Epithelial cell of proximal tubule (primary cell): Measurements from ENCODE around the gene FOXP4. TPM values are rescaled to one million over a fixed set of nuclear protein-coding genes. Genes with fewer than 3 reads are reported as not detected.

Experiments
- DNase-seq: peaks from one replicate; pipeline ENCODE4 v3.0.0-alpha.2; 2011; ENCODE audit warnings: low read depth
- H3K4me3 ChIP-seq: 2 replicates; pipeline ENCODE4 v1.5.1; 2011; ENCODE audit warnings: low read depth, mild to moderate bottlenecking, low read length
- total RNA-seq: library from RNA; depleted of rRNA; stranded (reverse); fragments of >200 nt; gene quantifications from 2 replicates; pipeline ENCODE4 v1.2.3, GENCODE V29; 2015
- TF ChIP-seq, protein P1 (sequence below): conservative IDR thresholded peaks from 2 replicates; pipeline ENCODE4 v1.5.1; 2012; ENCODE audit warnings: low read depth, mild to moderate bottlenecking, low read length

The FOXP4 gene
- total RNA-seq, 1 donor from 2014 or later: 7.5 TPM

DNA sequence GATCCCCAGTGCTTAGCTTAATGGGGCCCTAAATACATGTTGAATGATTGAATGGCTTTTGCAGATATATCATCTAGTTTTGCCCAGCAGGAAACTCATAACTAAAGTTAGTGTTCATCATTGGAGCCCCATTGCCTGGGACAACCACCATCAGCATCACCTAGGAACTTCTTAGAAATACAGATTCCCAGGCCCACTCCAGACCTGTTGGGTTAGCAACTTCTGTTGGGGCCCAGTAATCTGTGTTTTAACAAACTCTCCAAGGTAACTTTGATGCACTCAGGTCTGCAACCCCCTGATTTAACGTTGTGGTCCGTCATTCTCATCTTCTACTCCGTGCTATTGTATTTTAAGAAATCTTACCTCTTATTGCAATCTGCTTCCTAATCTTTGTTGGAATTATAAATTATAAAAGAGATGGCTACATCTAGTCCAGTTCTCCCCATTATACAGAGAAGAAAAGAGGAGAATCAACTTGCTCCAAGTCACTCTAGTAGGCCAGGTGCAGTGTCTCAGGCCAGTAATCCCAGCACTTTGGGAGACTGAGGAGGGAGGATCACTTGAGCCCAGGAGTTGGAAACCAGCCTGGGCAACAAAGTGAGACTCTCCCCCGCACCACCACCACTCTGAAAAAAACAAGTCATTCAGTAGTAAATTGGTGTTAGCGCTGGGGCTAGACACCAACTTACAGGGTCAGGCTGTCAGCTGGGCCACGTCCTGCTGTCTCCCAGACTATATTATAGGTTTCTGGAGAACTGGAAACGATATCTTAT, 13.7 kb downstream of the FOXP4 start:
- TF ChIP-seq, protein P1, sequence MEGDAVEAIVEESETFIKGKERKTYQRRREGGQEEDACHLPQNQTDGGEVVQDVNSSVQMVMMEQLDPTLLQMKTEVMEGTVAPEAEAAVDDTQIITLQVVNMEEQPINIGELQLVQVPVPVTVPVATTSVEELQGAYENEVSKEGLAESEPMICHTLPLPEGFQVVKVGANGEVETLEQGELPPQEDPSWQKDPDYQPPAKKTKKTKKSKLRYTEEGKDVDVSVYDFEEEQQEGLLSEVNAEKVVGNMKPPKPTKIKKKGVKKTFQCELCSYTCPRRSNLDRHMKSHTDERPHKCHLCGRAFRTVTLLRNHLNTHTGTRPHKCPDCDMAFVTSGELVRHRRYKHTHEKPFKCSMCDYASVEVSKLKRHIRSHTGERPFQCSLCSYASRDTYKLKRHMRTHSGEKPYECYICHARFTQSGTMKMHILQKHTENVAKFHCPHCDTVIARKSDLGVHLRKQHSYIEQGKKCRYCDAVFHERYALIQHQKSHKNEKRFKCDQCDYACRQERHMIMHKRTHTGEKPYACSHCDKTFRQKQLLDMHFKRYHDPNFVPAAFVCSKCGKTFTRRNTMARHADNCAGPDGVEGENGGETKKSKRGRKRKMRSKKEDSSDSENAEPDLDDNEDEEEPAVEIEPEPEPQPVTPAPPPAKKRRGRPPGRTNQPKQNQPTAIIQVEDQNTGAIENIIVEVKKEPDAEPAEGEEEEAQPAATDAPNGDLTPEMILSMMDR: no peak
- H3K4me3 ChIP-seq: no peak overlapping the region
- DNase-seq: no peak

DNA sequence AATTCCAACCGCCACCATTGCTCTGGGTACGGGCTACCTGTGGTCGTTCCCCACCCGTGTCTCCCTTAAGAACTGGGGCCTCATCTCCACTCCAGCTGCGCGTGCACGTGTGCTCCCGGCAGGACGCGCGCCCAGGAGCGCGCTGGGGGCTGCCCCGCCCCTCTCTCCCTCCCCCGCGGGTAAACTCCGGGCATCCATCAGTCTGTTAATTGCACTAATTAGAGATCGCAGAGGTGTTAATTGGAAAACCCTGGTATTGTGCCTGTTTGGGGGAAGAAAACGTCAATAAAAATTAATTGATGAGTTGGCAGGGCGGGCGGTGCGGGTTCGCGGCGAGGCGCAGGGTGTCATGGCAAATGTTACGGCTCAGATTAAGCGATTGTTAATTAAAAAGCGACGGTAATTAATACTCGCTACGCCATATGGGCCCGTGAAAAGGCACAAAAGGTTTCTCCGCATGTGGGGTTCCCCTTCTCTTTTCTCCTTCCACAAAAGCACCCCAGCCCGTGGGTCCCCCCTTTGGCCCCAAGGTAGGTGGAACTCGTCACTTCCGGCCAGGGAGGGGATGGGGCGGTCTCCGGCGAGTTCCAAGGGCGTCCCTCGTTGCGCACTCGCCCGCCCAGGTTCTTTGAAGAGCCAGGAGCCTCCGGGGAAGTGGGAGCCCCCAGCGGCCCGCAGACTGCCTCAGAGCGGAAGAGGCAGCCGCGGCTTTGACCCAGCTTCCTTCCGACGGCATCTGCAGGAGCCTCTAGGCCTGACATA, 14.4 kb downstream of the FOXP4 start:
- no peak for DNase-seq
- TF ChIP-seq, protein P1: no peak
- no peak overlapping the region for H3K4me3 ChIP-seq

DNA sequence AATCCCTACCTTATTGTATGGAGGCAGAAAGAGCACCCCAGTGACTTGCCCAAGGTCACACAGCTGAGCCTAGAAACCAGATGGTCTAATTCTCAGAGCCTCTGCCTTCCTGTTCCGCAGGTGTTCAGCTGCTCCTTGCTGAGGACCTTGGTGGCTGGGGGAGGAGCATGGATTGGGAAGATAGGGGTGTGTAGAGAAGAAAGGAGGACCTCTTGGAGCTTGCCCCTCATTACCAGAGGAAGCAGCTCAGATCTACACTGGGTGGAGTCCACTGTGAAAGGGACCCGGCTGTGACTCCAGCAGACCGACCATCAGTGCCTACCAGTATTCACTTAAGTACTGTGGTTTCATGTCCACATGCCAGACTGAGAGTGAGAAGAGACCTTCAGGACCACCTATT, 15.2 kb downstream of the FOXP4 start:
- no peak overlapping the region for H3K4me3 ChIP-seq
- no peak for DNase-seq
- TF ChIP-seq, protein P1: no peak

DNA sequence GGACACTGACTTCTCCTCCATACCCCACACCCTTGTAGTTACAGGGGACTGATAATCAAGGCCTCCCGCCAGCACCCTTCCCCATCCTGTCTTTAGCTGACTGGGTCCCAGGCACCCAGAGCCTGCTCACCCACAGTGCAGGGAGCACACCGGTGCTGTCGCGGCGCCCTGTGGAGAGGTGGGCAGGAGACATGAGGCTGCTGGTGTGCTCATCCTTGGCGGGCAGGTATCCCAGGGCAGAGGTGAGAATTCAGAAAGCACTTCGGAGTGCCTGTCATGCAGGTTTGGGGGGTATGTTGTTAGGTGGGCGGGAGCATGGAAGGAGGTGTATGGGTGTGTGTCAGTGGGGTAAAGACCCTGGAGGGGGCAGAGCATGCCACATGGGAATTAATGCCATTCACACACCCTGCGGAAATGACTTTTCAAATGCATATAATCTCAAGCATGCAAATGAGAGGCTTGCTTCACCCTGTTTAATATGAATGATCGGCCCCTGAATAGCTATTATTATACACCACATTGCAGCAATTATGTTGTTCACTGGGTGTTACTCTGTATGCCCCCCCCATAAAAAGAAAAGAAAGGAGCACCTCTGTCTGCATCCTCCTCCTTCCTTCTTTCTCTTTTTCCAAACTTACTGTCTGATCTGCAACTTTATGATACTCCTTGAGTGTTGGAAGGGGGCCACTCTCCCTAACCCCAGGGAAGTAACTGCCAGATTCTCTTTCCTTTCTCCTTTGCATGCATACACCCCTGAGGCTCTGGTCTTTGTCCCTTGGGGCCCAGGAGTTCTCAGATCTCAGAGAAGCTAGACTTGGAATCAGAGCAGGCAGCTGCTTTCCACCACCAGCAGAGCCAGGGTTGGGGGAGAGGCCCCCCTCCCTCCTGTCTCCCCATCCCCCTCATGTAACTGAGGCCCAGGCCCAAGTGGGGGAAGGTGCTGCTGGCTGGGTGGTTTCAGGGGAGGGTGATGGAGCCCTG, 16.0 kb downstream of the FOXP4 start:
- no peak overlapping the region for H3K4me3 ChIP-seq
- TF ChIP-seq, protein P1: no peak
- DNase-seq: no peak

DNA sequence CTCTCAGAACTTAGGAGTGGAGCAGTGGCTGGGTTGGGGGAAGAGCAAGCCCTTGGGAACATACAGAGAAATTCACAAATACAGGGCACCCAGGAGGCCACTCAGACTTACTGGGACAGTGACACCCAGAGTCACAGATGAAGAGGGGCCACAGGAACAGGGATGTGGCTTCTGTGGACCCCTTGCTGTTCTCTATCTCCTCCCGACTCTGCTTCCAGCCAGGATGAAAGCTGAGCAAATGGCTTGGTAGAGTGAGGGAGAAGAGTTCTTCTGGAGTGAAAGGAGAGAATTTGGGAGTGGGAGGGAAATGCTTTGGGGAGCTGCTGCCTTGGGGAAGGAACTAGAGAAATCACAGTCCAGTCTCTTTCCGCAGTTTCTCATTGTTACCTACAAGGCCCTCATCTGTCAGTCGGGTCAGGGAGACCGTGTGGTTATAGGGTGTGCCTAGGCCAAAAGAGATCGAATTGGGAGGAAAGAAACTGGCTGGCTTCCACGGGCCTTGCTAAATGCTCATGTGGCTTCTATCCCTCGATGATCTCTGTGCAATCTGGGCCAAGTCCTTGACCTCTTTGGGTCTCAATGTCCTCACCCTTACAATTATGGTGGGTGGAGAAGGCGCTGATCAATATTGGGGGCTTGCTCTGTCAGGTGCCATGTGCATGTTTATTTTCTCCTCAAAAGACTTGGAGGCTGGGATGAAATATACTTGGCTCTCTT, 17.0 kb downstream of the FOXP4 start:
- TF ChIP-seq, protein P1: no peak
- no peak for DNase-seq
- no peak overlapping the region for H3K4me3 ChIP-seq

DNA sequence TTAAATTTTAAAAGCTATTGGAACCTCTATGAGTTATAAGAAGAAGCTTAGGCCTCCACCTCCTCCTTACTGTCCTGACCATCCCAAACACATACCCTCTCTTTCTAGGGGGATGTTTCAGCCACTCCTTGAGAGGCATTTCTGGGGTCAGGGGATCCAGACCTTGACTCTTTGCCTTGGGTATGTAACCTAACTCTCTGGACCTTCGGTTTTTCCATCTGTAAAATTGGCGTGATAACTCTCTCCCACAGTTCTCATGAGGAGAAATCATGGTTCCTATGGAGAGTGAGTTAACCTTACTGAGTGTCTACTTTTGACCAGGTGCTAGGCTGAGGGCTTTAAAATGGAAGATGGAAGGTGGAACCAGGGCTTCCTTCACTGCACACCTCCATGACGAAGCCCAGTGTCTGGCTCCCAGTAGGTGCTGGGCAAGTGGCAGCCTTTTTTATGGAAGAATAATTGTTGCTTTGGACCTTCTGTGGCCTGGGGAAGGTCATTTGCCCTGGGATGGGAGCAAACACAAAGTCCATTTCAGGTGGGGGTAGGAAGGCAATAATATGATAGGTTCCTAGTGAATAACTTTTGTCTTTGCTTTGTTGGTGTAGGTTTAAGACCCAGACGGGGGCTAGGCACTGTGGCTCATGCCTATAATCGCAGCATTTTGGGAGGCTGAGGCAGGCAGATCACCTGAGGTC, 18.4 kb downstream of the FOXP4 start:
- no peak for DNase-seq
- H3K4me3 ChIP-seq: no peak overlapping the region
- TF ChIP-seq, protein P1: no peak
